CD4-positive, alpha-beta memory T cell (primary cell): ENCODE data around the gene IRAK4. TPM values are rescaled to one million over a fixed set of nuclear protein-coding genes. Genes with fewer than 3 reads are reported as not detected.
"Not testable (repeated sequence)": the region's sequence is repeated elsewhere in the genome, so short reads cannot be mapped to it uniquely, and the experiment has no call there.

Experiments used
- CTCF ChIA-PET: fragments of 350-600 bp; sonication (Branson Sonifier 250); formaldehyde crosslinking; loops from one replicate; lab custom pipeline; 2021; ENCODE audit warnings: inconsistent platforms; ENCODE audit not compliant: partially characterized antibody; lab: Charles Lee
- POLR2A ChIA-PET: fragments of 350-600 bp; sonication (Branson Sonifier 250); formaldehyde crosslinking; loops from one replicate; lab custom pipeline; 2021; ENCODE audit not compliant: partially characterized antibody; lab: Charles Lee
- DNase-seq, 5 donors: peaks; one replicate each; pipeline versions ENCODE4 v3.0.0 to v3.0.0-alpha.2; 2020 to 2022; ENCODE audit warnings: mixed read lengths in 1 of 5
- H3K27ac ChIP-seq: one replicate; pipeline ENCODE4 v1.7.0; 2013; ENCODE audit warnings: low read depth, low read length
- H3K27me3 ChIP-seq: 2 replicates; pipeline ENCODE4 v1.7.0; 2013; ENCODE audit warnings: mild to moderate bottlenecking, low read length, moderate library complexity; ENCODE audit not compliant: insufficient read depth
- H3K36me3 ChIP-seq: 2 replicates; pipeline ENCODE4 v1.7.0; 2013; ENCODE audit warnings: mild to moderate bottlenecking, low read length, moderate library complexity; ENCODE audit not compliant: insufficient read depth
- H3K4me1 ChIP-seq: 2 replicates; pipeline ENCODE4 v1.7.0; 2013; ENCODE audit warnings: mild to moderate bottlenecking, low read length, moderate library complexity; ENCODE audit not compliant: insufficient read depth
- H3K4me3 ChIP-seq, 2 donors: one replicate each; pipeline ENCODE4 v1.7.0; 2013; ENCODE audit warnings: low read length in 2 of 2, mild to moderate bottlenecking in 1 of 2
- H3K9me3 ChIP-seq, 2 donors: one replicate each; pipeline ENCODE4 v1.7.0; 2013; ENCODE audit warnings: low read length in 2 of 2, control low read depth in 1 of 2; ENCODE audit not compliant: control insufficient read depth in 1 of 2
- H3K27ac Mint-ChIP-seq, 7 donors: one replicate each; pipeline ENCODE4 v1.8.0; 2020 to 2021; ENCODE audit warnings: mixed read lengths in 7 of 7, mild to moderate bottlenecking in 6 of 7, inconsistent platforms in 3 of 7, moderate library complexity in 3 of 7
- H3K27me3 Mint-ChIP-seq, 2 donors: one replicate each; pipeline ENCODE4 v1.8.0; 2020 to 2021; ENCODE audit warnings: mixed read lengths in 2 of 2
- H3K36me3 Mint-ChIP-seq, 2 donors: one replicate each; pipeline ENCODE4 v1.8.0; 2020 to 2021; ENCODE audit warnings: mixed read lengths in 2 of 2, inconsistent platforms in 1 of 2, mild to moderate bottlenecking in 1 of 2
- H3K4me1 Mint-ChIP-seq, 4 donors: one replicate each; pipeline ENCODE4 v1.8.0; 2020 to 2021; ENCODE audit warnings: mixed read lengths in 4 of 4, mild to moderate bottlenecking in 1 of 4
- H3K4me3 Mint-ChIP-seq, 8 donors: one replicate each; pipeline ENCODE4 v1.8.0; 2020 to 2021; ENCODE audit warnings: mixed read lengths in 8 of 8, mild to moderate bottlenecking in 7 of 8, moderate library complexity in 6 of 8, inconsistent platforms in 3 of 8
- H3K9me3 Mint-ChIP-seq, 8 donors: one replicate each; pipeline ENCODE4 v1.8.0; 2020 to 2021; ENCODE audit warnings: mixed read lengths in 8 of 8, mild to moderate bottlenecking in 5 of 8, inconsistent platforms in 3 of 8, moderate library complexity in 1 of 8
- intact Hi-C: fragments of 100-400 bp; cut with micrococcal nuclease; formaldehyde crosslinking; loops from one replicate; pipeline ENCODE4 v1.15.1; 2023
- polyA plus RNA-seq, 2 donors: library from polyadenylated mRNA; unstranded; fragments of 300-500 nt; fragmentation: Illumina TruSeq; gene quantifications; one replicate each; pipeline ENCODE4 v1.2.3, GENCODE V29; 2021
- total RNA-seq, 2 experiments: library from RNA; stranded (reverse); gene quantifications; one replicate each; pipeline ENCODE4 v1.2.3, GENCODE V29; 2021

Gene IRAK4
- total and polyA plus RNA-seq, 4 experiments from 2014 or later = 31.3 to 73.1 (median 50.0) TPM

DNA sequence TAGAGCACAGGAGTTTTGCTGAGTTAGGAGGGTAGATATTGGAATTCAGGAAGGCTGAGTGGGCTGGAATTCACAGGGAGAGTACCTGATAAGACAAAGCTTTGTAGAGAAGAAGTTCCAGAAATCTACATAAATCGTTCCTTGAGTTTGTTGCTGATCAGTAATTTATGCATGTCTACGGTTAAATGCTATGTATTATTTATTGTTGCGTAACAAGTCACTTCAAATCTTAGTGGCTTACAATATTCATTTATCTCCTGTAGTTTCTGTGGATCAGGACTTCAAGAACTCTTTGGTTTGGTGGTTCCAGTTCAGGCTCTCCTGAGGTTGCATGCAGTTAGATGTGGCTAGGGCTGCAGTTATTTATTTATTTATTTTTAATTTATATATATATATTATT, 7.9 kb upstream of the IRAK4 start:
- peaks cover 45% of the 10 kb centered on the region in 2 donors for H3K36me3 Mint-ChIP-seq
- H3K27ac Mint-ChIP-seq = no peak overlapping the region
- H3K4me3 Mint-ChIP-seq = no peak overlapping the region
- peaks cover 0 to 2% (median 0%) of the 10 kb centered on the region in 8 donors for H3K9me3 Mint-ChIP-seq
- ChIA-PET CTCF (no interaction called here), POLR2A (no interaction called here)
- no peaks in the 10 kb centered on the region for H3K27me3 Mint-ChIP-seq
- DNase-seq = no peak
- Histone ChIP-seq H3K4me1 (peaks cover 13% of the 10 kb centered on the region), H3K27me3 (no peaks in the 10 kb centered on the region), H3K4me3 (no peak overlapping the region), H3K9me3 (no peaks in the 10 kb centered on the region), H3K27ac (no peak overlapping the region), H3K36me3 (no peaks in the 10 kb centered on the region)
- intact Hi-C loops = loop anchor here (10.0 kb wide), 1 partner anchor 1464 kb away; the partner anchor contains the start of gene ANO6
- peaks cover 17 to 37% (median 26%) of the 10 kb centered on the region in 4 donors for H3K4me1 Mint-ChIP-seq

DNA sequence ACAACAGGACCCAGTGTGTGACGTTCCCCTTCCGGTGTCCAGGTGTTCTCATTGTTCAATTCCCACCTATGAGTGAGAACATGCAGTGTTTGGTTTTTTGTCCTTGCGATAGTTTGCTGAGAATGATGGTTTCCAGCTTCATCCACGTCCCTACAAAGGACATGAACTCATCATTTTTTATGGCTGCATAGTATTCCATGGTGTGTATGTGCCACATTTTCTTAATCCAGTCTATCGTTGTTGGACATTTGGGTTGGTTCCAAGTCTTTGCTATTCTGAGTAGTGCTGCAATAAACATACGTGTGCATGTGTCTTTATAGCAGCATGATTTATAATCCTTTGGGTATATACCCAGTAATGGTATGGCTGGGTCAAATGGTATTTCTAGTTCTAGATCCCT, 7.4 kb upstream of the IRAK4 start:
- H3K4me3 Mint-ChIP-seq, H3K27ac ChIP-seq, H3K27me3 ChIP-seq, H3K36me3 ChIP-seq, DNase-seq, H3K27ac Mint-ChIP-seq, POLR2A ChIA-PET, H3K4me3 ChIP-seq, H3K27me3 Mint-ChIP-seq, CTCF ChIA-PET, H3K9me3 Mint-ChIP-seq, H3K9me3 ChIP-seq: not testable (repeated sequence)
- intact Hi-C loops = loop anchor here (10.0 kb wide), 1 partner anchor 1463 kb away; the partner anchor contains the start of gene ANO6
- H3K4me1 ChIP-seq = peaks cover 16% of the 10 kb centered on the region
- peaks cover 41 to 43% of the 10 kb centered on the region in 2 donors for H3K36me3 Mint-ChIP-seq
- peaks cover 21 to 41% (median 31%) of the 10 kb centered on the region in 4 donors for H3K4me1 Mint-ChIP-seq

DNA sequence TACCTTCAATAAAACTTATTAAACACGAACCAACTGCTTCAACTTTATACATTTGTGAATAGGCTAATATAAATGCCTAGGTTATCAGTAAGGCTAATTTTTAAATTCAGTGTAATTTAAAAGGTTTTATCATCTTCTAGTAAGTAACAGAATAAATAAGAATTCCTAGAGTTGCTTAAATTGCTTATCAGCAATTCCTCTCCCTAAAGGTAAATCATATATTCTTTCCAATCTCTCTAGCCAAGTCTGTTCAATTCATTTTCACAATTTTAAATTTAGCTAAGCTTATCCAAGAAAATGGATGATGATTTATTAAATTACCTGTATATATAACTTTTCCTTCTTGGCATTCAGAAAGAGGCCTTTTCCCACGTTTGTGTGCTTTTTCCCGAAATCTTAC, 4.7 kb upstream of the IRAK4 start:
- H3K9me3 ChIP-seq = no peaks in the 10 kb centered on the region
- DNase-seq = no peak
- no peak overlapping the region for H3K4me3 ChIP-seq
- H3K27ac Mint-ChIP-seq = no peak overlapping the region
- H3K36me3 ChIP-seq = no peaks in the 10 kb centered on the region
- POLR2A ChIA-PET = interaction anchor here (2.3 kb wide), 1 partner anchor 52 kb away, joined by 8 read pairs; the partner anchor contains the start of gene TWF1
- peaks cover 0 to 2% (median 0%) of the 10 kb centered on the region in 8 donors for H3K9me3 Mint-ChIP-seq
- peaks cover 30% of the 10 kb centered on the region for H3K4me1 ChIP-seq
- no peak overlapping the region for H3K27ac ChIP-seq
- no peaks in the 10 kb centered on the region for H3K27me3 Mint-ChIP-seq
- peaks cover 33 to 61% (median 51%) of the 10 kb centered on the region in 4 donors for H3K4me1 Mint-ChIP-seq
- no peaks in the 10 kb centered on the region for H3K27me3 ChIP-seq
- H3K36me3 Mint-ChIP-seq = peaks cover 35 to 42% of the 10 kb centered on the region in 2 donors
- intact Hi-C loops = loop anchor here (10.0 kb wide), 1 partner anchor 1461 kb away; the partner anchor contains the start of gene ANO6
- H3K4me3 Mint-ChIP-seq = peak overlapping the region in 2 of 8 donors; percentile 23 to 34
- CTCF ChIA-PET = interaction anchor here (0.6 kb wide), 1 partner anchor 1270 kb away, joined by 5 read pairs; no protein-coding TSS in a partner anchor

DNA sequence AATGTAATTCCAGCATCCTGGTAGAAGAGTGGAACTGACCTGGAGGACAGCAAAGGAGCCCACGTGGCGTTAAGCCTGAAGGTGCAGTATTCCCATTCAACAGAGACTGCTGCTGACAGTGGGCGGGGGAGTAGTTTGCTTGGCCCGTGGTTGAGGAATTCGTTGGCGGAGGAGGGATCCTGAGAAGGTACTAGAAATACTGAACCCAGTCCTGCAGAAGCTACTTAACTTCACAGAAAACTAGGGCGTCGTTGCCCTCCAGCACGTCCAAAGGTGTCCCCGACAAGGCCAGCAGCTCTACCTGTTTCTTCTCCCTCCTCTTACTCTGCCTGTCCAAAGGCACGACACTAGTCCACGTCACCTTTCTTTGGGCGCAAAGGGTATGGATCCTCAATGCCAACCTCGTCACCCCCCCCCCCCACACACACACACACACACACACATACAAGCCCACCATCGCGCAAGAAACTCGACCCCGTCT, 464 bp upstream of the IRAK4 start:
- POLR2A ChIA-PET = interaction anchor here (0.6 to 6.9 kb wide), 10 partner anchors 11 to 1090 kb away, joined by 3 to 88 read pairs (median 3); partner anchors contain the start of genes TMEM117 and TWF1
- intact Hi-C loops = loop anchor here (1.0 to 10.0 kb wide), 4 partner anchors 48 to 1457 kb away; partner anchors contain the start of genes ANO6 and TWF1
- H3K4me3 ChIP-seq = peak overlapping the region; percentile 59 to 67

DNA sequence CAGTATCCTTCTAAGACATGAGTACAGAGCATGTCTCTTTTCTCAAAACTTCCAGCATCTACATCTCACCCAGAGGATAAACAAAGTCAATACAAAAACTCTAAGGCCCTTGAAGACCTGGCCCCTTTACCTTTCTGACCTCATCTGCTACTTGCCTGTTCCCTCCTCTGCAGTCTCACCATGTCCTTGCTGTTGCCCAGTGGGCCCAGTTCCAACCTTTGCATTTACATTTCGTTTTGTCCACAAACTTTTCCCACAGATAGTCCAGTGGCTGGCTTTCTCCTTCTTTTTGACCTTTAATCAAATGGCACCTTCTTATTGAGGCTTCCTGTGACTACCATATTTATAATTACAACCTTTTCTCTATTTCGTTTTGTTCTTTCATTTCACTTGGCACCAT, 1.6 kb downstream of the IRAK4 start:
- peaks cover 58% of the 10 kb centered on the region for H3K4me1 ChIP-seq
- peak overlapping the region; percentile 67 to 91 for H3K4me3 ChIP-seq
- H3K36me3 Mint-ChIP-seq = peaks cover 11 to 21% of the 10 kb centered on the region in 2 donors
- intact Hi-C loops = no loop called here
- H3K4me3 Mint-ChIP-seq = peak overlapping the region; percentile 98 to 99 (median 98)
- peaks cover 0 to 2% (median 0%) of the 10 kb centered on the region in 8 donors for H3K9me3 Mint-ChIP-seq
- H3K27ac ChIP-seq = peak overlapping the region; percentile 93
- ChIA-PET POLR2A (interaction anchor here (1.0 to 6.9 kb wide), 4 partner anchors 17 to 75 kb away, joined by 3 to 88 read pairs (median 10); partner anchors contain the start of genes TMEM117 and TWF1), CTCF (interaction anchor here (1.0 to 2.6 kb wide), 4 partner anchors 8 to 117 kb away, joined by 4 to 7 read pairs (median 6); no protein-coding TSS in a partner anchor)
- no peaks in the 10 kb centered on the region for H3K9me3 ChIP-seq
- H3K4me1 Mint-ChIP-seq = peaks cover 50 to 84% (median 66%) of the 10 kb centered on the region in 4 donors
- no peak for DNase-seq
- H3K27ac Mint-ChIP-seq = peak overlapping the region; percentile 99
- no peaks in the 10 kb centered on the region for H3K27me3 ChIP-seq
- no peaks in the 10 kb centered on the region for H3K27me3 Mint-ChIP-seq
- H3K36me3 ChIP-seq = no peaks in the 10 kb centered on the region

More for the DNA sequence above, 464 bp upstream of the IRAK4 start:
- Mint-ChIP-seq H3K4me3 (peak overlapping the region; percentile 98 to 99 (median 98)), H3K9me3 (peaks cover 0 to 2% (median 0%) of the 10 kb centered on the region in 8 donors), H3K27me3 (no peaks in the 10 kb centered on the region), H3K27ac (peak overlapping the region; percentile 99), H3K4me1 (peaks cover 45 to 81% (median 70%) of the 10 kb centered on the region in 4 donors), H3K36me3 (peaks cover 18 to 37% of the 10 kb centered on the region in 2 donors)
- Histone ChIP-seq H3K36me3 (no peaks in the 10 kb centered on the region), H3K27me3 (no peaks in the 10 kb centered on the region), H3K4me1 (peaks cover 63% of the 10 kb centered on the region), H3K9me3 (no peaks in the 10 kb centered on the region), H3K27ac (peak overlapping the region; percentile 93)
- no peak for DNase-seq
- CTCF ChIA-PET = interaction anchor here (1.2 to 2.6 kb wide), 7 partner anchors 9 to 124 kb away, joined by 3 to 22 read pairs (median 6); partner anchors contain the start of gene TWF1

DNA sequence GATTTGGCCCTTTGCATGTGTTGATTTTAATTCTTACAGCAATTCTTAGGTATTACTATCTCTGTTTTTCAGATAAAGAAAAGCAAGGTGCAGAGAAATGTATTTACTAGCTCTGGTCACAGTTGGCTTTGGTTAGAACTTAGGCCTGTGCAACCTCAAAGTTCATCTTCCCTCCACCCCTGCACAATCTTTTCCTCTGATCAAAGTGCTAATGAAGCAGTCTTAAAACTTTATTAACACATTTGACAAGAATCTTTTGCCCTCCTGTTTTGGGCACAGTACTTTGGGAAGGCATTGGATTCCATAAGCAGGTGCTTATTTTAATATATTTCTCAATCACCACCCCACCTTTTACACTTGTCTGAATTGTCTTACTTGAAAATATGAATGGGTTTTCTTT, 2.7 kb downstream of the IRAK4 start:
- intact Hi-C loops = no loop called here

DNA sequence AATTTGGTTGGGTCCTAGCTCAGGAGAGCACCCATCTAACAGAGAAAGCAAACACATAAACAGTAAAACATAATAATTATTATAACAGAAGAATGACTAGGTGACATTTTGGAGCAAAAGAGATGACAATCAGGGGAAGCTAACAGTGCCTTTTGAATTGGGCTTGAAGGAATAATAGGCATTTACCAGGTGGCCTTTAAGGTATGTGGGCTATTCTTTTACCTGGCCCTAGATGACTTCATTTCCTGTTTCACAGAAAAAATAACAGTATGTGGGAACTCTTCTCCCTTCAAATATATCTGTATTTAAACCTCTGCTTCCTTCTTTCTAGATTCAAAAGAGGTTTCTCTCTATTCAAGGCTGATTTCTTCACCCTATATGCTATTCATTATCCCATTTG, 3.8 kb downstream of the IRAK4 start:
- Mint-ChIP-seq H3K9me3 (peaks cover 0 to 2% (median 0%) of the 10 kb centered on the region in 8 donors), H3K4me1 (peaks cover 36 to 65% (median 50%) of the 10 kb centered on the region in 4 donors), H3K27ac (peak overlapping the region in 4 of 7 donors; percentile 31 to 62 (median 41)), H3K36me3 (peaks cover 11 to 21% of the 10 kb centered on the region in 2 donors), H3K27me3 (no peaks in the 10 kb centered on the region), H3K4me3 (peak overlapping the region in 5 of 8 donors; percentile 57 to 99 (median 74))
- H3K4me1 ChIP-seq = peaks cover 49% of the 10 kb centered on the region
- no peak overlapping the region for H3K4me3 ChIP-seq
- H3K36me3 ChIP-seq = no peaks in the 10 kb centered on the region
- no peak overlapping the region for H3K27ac ChIP-seq
- H3K27me3 ChIP-seq = no peaks in the 10 kb centered on the region
- ChIA-PET CTCF (interaction anchor here (1.2 to 2.1 kb wide), 2 partner anchors 15 to 120 kb away, joined by 4 to 8 read pairs; no protein-coding TSS in a partner anchor), POLR2A (interaction anchor here (6.9 kb wide), 1 partner anchor 44 kb away, joined by 88 read pairs; the partner anchor contains the start of gene TWF1)
- DNase-seq = no peak
- intact Hi-C loops = no loop called here
- H3K9me3 ChIP-seq = no peaks in the 10 kb centered on the region

More for the DNA sequence above, 2.7 kb downstream of the IRAK4 start:
- H3K27me3 Mint-ChIP-seq = no peaks in the 10 kb centered on the region
- ChIA-PET CTCF (interaction anchor here (1.0 to 2.1 kb wide), 2 partner anchors 15 to 121 kb away, joined by 4 to 8 read pairs; no protein-coding TSS in a partner anchor), POLR2A (interaction anchor here (1.0 to 6.9 kb wide), 2 partner anchors 45 to 74 kb away, joined by 3 to 88 read pairs; partner anchors contain the start of genes TMEM117 and TWF1)
- no peaks in the 10 kb centered on the region for H3K36me3 ChIP-seq
- H3K9me3 Mint-ChIP-seq = peaks cover 0 to 2% (median 0%) of the 10 kb centered on the region in 8 donors
- peak overlapping the region; percentile 28 to 99 (median 62) for H3K4me3 Mint-ChIP-seq
- peaks cover 42 to 73% (median 57%) of the 10 kb centered on the region in 4 donors for H3K4me1 Mint-ChIP-seq
- peaks cover 11 to 21% of the 10 kb centered on the region in 2 donors for H3K36me3 Mint-ChIP-seq
- DNase-seq = no peak
- no peaks in the 10 kb centered on the region for H3K27me3 ChIP-seq
- H3K4me3 ChIP-seq = no peak overlapping the region
- no peak overlapping the region for H3K27ac ChIP-seq
- H3K27ac Mint-ChIP-seq = peak overlapping the region; percentile 1 to 63 (median 58)
- H3K9me3 ChIP-seq = no peaks in the 10 kb centered on the region
- peaks cover 54% of the 10 kb centered on the region for H3K4me1 ChIP-seq
